Kidney (tissue), 14 donors: ENCODE results near the gene ATP1A2. TPM values are rescaled to one million over a fixed set of nuclear protein-coding genes. Genes with fewer than 3 reads are reported as not detected.

Experiments
- DNase-seq, 5 donors: peaks; one replicate each; pipeline ENCODE4 v3.0.0-alpha.2; 2013 to 2020
- FAIRE-seq: peaks from 2 replicates; lab custom pipeline; 2012; peaks lifted over from hg19 to GRCh38; lab: Jason Lieb, UNC
- H3K27ac ChIP-seq, 2 donors: one replicate each; pipeline ENCODE4 v1.7.0; 2013; ENCODE audit warnings: low read depth in 2 of 2, low read length in 2 of 2, inconsistent platforms in 1 of 2
- H3K27me3 ChIP-seq: one replicate; pipeline ENCODE4 v1.7.1; 2013; ENCODE audit warnings: low read length, inconsistent platforms; ENCODE audit not compliant: control insufficient read depth, insufficient read depth
- H3K36me3 ChIP-seq, 3 donors: one replicate each; pipeline versions ENCODE4 v1.7.0 to v1.7.1; 2013; ENCODE audit warnings: low read length in 3 of 3, control low read depth in 1 of 3, inconsistent platforms in 1 of 3; ENCODE audit not compliant: insufficient read depth in 3 of 3, control insufficient read depth in 2 of 3
- H3K4me1 ChIP-seq, 3 donors: one replicate each; pipeline versions ENCODE4 v1.7.0 to v1.7.1; 2013; ENCODE audit warnings: low read length in 3 of 3, inconsistent platforms in 1 of 3, low read depth in 1 of 3; ENCODE audit not compliant: control insufficient read depth in 2 of 3, insufficient read depth in 2 of 3
- H3K4me3 ChIP-seq, 3 donors: one replicate each; pipeline versions ENCODE4 v1.7.0 to v1.8.1; 2013; ENCODE audit warnings: low read length in 3 of 3, control low read depth in 1 of 3, inconsistent platforms in 1 of 3
- H3K9ac ChIP-seq, 3 donors: one replicate each; pipeline versions ENCODE4 v1.7.0 to v1.7.1; 2013; ENCODE audit warnings: low read length in 3 of 3, control low read depth in 1 of 3, inconsistent platforms in 1 of 3
- H3K9me3 ChIP-seq, 3 donors: one replicate each; pipeline versions ENCODE4 v1.7.0 to v1.7.1; 2013; ENCODE audit warnings: low read length in 3 of 3, control low read depth in 1 of 3, inconsistent platforms in 1 of 3; ENCODE audit not compliant: control insufficient read depth in 2 of 3, insufficient read depth in 1 of 3
- intact Hi-C: fragments of 100-400 bp; cut with DNase I; formaldehyde crosslinking; loops from one replicate; pipeline ENCODE4 v1.11.1; 2022
- polyA plus RNA-seq: library from polyadenylated mRNA; stranded (reverse); fragments of 350-450 nt; fragmentation: Illumina TruSeq; extraction: RNeasy Lipid Tissue Mini Kit (QIAGEN cat#74804); gene quantifications from one replicate; pipeline ENCODE4 v1.2.3, GENCODE V29; 2014; ENCODE audit warnings: low read depth, low replicate concordance; ENCODE audit not compliant: insufficient read depth
- total RNA-seq: library from RNA; stranded (reverse); fragmentation: NEBNext Ultra II Directional; extraction: Animal tissue kit (Norgen Biotek cat#: 25700); gene quantifications from one replicate; pipeline ENCODE4 v1.2.1, GENCODE V29; 2021
- TF ChIP-seq, protein P1 (sequence below): IDR thresholded peaks from 3 replicates; pipeline ENCODE4 v1.5.1; 2012; ENCODE audit warnings: mild to moderate bottlenecking, moderate library complexity, borderline replicate concordance; ENCODE audit not compliant: insufficient read depth; ENCODE audit errors: extremely low read depth
- donor health status: control.
- donor health status: control.
- donor health status: control.
- donor health status: control.
- donor health status: control.
- donor health status: DM: yes; HTN: yes; CAD: no.
- donor health status: Normal renal cell carcinoma (clear cell type).

Gene ATP1A2
- total and polyA plus RNA-seq, 2 donors from 2014 or later, result 4.1 to 5.5 TPM

DNA sequence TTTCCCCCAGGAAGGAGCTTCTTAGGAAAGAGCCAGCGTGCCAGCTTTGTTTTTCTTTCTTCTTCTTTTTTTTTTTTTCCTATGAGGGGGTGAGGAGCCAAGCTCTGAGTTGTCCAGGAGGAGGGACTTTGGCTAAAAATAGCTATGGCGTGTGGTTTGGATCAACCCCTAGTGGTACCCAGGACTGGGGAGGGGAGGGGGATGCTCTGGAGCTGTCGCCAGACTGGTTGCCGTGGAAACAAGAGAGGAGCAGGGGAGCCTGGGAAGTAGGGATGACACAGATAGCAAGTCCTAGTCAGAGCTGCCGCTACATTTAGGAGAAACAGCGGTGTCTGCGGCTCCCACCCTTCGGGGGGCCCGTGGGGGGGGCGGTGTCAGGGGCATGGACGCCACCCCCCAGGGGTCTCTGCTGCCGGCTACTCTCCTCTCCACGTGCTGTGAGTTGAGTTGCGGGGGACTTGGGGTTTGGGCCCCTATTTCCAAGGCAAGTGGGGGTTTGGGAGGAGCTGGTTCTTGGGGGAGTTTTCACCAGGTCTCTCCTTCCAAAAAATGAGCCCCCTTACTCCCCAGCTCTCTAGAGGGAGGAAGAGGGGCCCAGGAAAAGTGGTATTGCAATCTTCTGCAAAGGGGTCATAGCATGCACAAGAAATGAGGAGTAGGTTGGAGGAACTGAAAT is 34.2 kb upstream of the ATP1A2 start, which contains the start of gene KCNJ9:
KCNJ9 (plus strand) TSS at position 278 of the 676 bp plus-strand sequence. CDS start 2,493 bp downstream, outside the sequence.
- DNase-seq (peak in 2 of 5 donors; percentile 37 to 46), FAIRE-seq (no peak)
- H3K4me3 ChIP-seq, result no peak within 1 kb of the TSS
- TF ChIP-seq, protein P1, sequence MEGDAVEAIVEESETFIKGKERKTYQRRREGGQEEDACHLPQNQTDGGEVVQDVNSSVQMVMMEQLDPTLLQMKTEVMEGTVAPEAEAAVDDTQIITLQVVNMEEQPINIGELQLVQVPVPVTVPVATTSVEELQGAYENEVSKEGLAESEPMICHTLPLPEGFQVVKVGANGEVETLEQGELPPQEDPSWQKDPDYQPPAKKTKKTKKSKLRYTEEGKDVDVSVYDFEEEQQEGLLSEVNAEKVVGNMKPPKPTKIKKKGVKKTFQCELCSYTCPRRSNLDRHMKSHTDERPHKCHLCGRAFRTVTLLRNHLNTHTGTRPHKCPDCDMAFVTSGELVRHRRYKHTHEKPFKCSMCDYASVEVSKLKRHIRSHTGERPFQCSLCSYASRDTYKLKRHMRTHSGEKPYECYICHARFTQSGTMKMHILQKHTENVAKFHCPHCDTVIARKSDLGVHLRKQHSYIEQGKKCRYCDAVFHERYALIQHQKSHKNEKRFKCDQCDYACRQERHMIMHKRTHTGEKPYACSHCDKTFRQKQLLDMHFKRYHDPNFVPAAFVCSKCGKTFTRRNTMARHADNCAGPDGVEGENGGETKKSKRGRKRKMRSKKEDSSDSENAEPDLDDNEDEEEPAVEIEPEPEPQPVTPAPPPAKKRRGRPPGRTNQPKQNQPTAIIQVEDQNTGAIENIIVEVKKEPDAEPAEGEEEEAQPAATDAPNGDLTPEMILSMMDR, result no peak
- peaks cover 0 to 6% (median 0%) of the 10 kb centered on the region in 3 donors for H3K4me1 ChIP-seq
- intact Hi-C loops, result no loop called here
- H3K36me3 ChIP-seq, result no peaks in the 10 kb centered on the region
- no peak within 1 kb of the TSS for H3K27ac ChIP-seq
- H3K9me3 ChIP-seq, result no peaks in the 10 kb centered on the region
- H3K27me3 ChIP-seq, result peaks cover 14% of the 10 kb centered on the region
- no peak within 1 kb of the TSS for H3K9ac ChIP-seq

DNA sequence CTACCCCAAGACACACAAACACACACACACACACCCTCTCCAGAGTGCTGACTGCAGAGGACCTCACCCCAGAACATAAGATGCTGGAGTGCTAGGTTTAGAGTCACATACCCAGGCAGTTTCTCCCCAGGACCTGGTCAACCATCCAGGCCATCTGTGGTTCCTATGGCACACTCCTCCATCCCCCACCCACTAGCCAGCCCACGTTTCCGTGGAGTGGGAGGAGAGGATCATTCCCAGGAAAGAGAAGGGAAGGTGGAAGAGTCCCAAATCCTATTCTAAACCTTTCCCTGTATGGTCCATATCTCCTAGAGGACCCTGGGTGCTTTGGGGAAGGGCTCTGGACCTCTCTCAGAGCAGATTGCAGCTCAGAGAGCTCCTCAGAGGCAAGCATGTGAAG is 33.1 kb upstream of the ATP1A2 start:
- Histone ChIP-seq H3K9me3 (no peaks in the 10 kb centered on the region), H3K9ac (no peak overlapping the region), H3K4me1 (peaks cover 0 to 6% (median 0%) of the 10 kb centered on the region in 3 donors), H3K27ac (no peak overlapping the region), H3K27me3 (peaks cover 14% of the 10 kb centered on the region), H3K36me3 (no peaks in the 10 kb centered on the region), H3K4me3 (no peak overlapping the region)
- DNase-seq (no peak), FAIRE-seq (no peak)
- intact Hi-C loops, result no loop called here
- TF ChIP-seq, protein P1, result no peak

DNA sequence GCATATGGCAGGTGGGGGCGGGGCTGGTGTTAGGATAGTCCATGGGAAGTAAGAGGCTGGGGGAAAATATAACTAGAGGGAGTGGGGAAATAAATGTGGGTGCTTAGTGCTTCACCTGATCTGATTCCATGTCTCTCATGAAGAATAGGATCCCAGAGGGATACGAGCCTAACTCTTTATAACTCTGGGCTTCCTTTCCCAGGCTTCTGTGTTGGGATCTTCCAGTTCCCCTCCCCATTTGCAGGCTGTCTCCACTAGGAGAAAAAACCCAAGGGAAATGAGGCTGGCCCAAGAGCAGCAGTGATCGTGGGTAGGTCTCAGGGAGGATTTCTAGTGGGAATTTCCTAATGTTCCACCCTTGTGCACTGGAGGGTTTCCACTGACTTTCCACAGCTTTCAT is 32.6 kb upstream of the ATP1A2 start:
- peaks cover 14% of the 10 kb centered on the region for H3K27me3 ChIP-seq
- no peaks in the 10 kb centered on the region for H3K9me3 ChIP-seq
- peaks cover 0 to 6% (median 0%) of the 10 kb centered on the region in 3 donors for H3K4me1 ChIP-seq
- H3K27ac ChIP-seq, result no peak overlapping the region
- no peak for FAIRE-seq
- H3K9ac ChIP-seq, result no peak overlapping the region
- H3K4me3 ChIP-seq, result no peak overlapping the region
- TF ChIP-seq, protein P1, result no peak
- intact Hi-C loops, result no loop called here
- no peaks in the 10 kb centered on the region for H3K36me3 ChIP-seq
- no peak for DNase-seq
